Subcutaneous adipose tissue (tissue), 4 donors: Measurements from ENCODE around the gene NCSTN. TPM values are rescaled to one million over a fixed set of nuclear protein-coding genes. Genes with fewer than 3 reads are reported as not detected.

Experiments
- CTCF ChIP-seq: fragments of 450-650 bp; IDR thresholded peaks from one replicate; pipeline ENCODE4 v1.5.1; 2016; ENCODE audit warnings: low read depth, mild to moderate bottlenecking, control low read depth, antibody characterized with exemption, moderate library complexity
- total RNA-seq, 4 donors: library from RNA; depleted of rRNA; stranded (reverse); fragments of >200 nt; gene quantifications; one replicate each; pipeline ENCODE4 v1.1.0, GENCODE V29; 2016

NCSTN gene
- total RNA-seq, 4 donors from 2014 or later: 78.7 to 113 (median 88.8) TPM

GRCh38 chr1:160332516-160332915, 10.7 kb upstream of the NCSTN start:
- TF ChIP-seq CTCF: no peak

- no peak for TF ChIP-seq CTCF
Measured at GRCh38 chr1:160338580-160338979, 4.6 kb upstream of the NCSTN start.

- no peak for TF ChIP-seq CTCF
Measured at GRCh38 chr1:160340146-160340545, 3.0 kb upstream of the NCSTN start.

GRCh38 chr1:160340866-160341265, 2.3 kb upstream of the NCSTN start:
- no peak for TF ChIP-seq CTCF

GRCh38 chr1:160342526-160342925, 657 bp upstream of the NCSTN start:
- no peak for TF ChIP-seq CTCF

- no peak for TF ChIP-seq CTCF
Measured at GRCh38 chr1:160344241-160344640, 1.1 kb downstream of the NCSTN start.

- no peak for TF ChIP-seq CTCF
Measured at GRCh38 chr1:160344936-160345335, 1.8 kb downstream of the NCSTN start.
